GM19239 (cell line): ENCODE results near the gene SERPINB5.

Source experiments
- DNase-seq: peaks from one replicate; pipeline ENCODE4 v3.0.0; 2011; ENCODE audit warnings: low spot score; ENCODE audit not compliant: insufficient read length
- FAIRE-seq: peaks from 2 replicates; lab custom pipeline; 2011; peaks lifted over from hg19 to GRCh38; lab: Jason Lieb, UNC

Gene SERPINB5

DNA sequence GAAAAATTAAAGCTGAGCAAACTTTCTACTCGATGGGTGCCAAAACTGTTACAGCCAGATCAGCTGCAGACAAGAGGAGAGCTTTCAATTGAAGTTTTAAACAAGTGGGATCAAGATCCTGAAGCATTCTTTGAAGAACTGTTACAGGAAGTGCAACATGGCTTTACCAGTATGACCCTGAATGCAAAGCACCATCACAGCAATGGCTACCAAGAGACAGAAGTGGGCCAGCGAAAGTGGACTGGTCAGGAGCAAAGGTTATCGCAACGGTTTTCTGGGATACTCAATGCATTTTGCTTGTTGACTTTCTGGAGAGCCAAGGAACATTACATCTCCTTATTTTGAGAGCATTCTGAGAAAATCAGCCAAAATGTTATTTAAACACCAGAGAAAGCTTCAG lies 9.1 kb upstream of the SERPINB5 start:
- DNase-seq (no peak), FAIRE-seq (no peak)

DNA sequence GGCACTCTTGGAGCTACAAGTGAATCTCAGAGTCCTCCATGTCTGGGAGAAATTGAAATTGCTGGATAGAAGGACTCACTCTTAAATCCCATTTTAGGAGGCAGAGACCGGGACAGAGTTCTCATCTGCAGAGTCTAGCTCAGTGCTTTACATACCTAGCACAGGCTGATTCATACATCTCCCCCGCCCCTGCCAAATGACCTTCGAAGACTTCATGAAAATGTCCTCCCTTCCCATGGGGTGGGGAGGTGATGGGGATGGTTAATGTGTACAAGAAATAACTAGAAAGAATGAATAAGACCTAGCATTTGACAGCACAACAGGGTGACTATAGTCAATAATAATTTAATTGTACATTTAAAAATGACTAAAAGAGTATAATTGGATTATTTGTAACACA lies 8.2 kb upstream of the SERPINB5 start:
- FAIRE-seq (no peak), DNase-seq (no peak)

DNA sequence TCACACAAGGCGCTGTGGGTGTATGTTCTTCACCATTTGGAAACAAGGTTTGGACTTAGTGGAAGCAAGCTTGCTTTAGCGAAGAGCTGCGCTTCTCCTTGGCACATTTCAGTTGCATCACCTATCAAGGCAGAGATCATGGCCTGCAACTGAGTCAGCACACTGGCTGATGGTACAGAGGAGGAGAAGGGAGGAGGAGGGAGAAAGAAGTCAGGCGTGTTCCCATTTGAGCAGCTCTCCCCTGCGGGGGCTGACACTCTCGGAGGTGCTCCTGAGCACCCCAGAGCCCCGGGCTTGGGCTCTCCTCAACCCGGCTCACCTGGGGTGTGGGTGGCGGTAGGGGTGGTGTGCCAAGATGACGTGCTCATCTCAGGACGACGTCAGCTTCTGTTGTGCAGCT lies 6.0 kb upstream of the SERPINB5 start:
- DNase-seq (no peak), FAIRE-seq (no peak)

DNA sequence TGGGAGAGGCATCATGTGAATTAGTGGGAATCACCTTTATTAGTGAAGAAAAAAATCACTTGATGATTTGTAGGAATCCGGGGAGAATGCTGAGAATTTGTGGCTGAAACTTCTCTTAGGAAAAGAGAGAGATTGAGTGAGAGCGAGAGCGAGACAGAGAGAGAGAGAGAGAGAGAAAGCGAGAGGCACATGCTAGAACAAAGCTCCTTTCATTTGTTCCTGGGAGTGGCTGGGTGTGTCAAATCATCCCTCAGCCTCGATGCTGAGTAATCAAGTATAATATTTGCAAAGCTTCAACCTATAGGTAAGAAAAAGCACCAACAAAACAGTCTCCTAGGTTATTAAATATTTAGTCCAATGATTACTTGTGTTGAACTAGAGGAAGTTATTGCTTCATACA lies 4.4 kb upstream of the SERPINB5 start:
- DNase-seq (no peak), FAIRE-seq (no peak)

DNA sequence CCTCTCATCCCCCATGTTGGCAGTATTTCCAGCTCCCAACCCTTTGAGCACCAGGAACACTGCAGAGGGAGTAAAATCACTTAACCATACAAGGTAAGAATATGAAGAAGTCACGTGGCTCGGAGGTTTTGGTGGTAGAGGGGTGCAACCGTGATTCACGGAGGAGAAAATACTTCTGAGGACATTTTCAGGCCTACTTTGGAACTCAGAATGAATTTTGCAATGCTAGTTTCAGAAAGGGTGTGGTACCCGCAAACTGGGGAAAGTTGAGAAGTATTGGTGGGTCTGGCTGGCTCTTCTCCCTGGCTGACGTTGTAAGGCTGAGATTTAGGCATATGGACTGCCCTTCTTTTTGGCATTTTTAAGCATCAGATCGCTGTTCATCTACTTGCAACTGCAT lies 442 bp downstream of the SERPINB5 start:
- no peak for FAIRE-seq
- DNase-seq = no peak

DNA sequence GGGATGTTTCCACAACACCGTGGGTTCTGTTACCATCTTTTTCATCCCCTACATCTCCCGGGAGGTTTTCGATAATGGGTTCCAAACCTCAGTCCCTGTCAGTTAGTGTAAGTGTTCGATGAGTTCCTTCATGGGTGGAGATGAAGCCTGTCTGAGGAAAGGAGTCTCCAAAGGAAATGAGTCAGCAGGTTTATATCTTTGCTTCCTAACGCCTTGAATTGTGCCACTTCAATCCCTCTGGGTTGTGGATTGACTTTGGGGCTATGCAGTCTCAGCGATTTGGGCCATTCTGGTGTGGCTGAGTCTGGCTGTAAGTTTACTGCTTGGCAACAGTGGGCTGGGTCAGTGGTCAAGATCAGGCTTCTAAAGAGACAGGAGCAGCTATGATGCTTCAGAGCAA lies 1.2 kb downstream of the SERPINB5 start:
- no peak for FAIRE-seq

DNA sequence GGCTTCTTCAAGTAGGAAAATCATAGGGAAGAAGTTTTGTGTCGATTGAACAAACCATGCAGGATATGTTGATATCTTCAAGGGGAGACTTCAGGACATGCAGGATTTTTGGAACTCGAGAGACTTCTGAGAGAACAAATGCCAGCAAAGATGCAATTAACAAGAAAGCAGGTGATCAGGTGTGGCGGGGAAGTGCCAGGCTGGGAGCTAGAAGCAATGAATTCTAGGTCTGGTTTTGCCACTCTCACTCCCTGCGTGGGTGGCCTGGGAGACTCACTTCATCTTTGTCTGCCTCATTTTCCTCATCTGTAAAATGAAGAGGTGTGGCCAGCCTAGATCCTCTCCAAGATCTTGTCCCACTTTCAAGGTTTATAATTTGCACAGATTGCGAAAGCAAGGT lies 3.1 kb downstream of the SERPINB5 start:
- FAIRE-seq (no peak), DNase-seq (no peak)

More for the DNA sequence above, 1.2 kb downstream of the SERPINB5 start:
- DNase-seq = no peak

DNA sequence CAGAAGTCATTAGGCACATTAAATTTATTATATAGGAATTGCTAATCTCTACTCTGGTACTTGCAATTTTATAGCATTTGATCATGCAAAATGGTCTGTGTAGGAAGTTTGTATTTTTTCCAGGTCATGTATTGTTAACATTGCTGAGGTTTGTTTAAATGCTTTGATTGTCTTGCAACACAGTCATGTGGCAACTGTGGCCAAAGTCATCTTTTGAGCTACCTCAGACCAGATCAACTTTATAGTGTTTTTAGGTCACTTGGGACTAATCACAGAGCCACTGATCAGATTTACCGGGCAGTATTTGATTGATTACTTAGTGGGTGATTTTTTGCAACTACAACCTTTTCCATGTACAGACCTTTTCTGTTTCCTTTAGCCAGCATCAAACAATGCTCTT lies 3.7 kb downstream of the SERPINB5 start:
- DNase-seq (no peak), FAIRE-seq (no peak)

DNA sequence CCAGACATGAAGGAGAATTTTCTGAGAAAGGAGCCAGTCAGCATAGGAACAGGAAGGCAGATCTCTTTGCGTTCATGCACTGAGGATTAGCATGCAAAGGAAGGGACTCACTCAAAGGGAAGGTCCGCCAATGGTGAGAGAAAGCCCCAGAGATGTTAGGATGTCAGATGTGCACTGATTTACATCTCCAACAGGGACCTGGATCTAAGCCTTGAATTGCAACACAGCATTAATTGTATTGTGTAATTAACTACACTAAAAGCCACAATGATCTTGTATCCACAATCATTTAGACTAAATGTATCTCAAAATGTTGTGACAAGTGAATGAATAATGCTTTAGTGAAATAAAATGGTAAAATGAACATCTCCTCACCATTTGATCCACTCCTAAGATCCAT lies 4.2 kb downstream of the SERPINB5 start:
- FAIRE-seq = no peak

DNA sequence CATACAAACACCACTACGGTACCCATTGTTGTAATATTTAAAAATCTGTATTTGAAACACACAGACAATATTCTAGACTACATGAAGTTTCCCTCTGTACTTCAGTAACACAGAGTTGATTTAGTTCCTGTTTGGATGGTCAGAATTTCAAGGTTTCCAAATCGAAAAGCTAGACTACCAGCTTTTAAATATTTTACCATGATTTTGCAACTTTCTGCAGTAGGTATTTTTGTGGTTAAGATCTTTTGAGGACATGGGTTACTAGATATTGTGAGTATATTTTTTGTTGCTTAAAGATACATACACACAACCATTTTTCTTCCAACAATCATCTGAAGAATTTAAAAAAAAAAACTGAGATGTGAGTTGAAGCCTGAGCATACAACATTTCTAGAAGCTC lies 10.9 kb downstream of the SERPINB5 start:
- no peak for FAIRE-seq

More for the DNA sequence above, 4.2 kb downstream of the SERPINB5 start:
- DNase-seq = no peak

DNA sequence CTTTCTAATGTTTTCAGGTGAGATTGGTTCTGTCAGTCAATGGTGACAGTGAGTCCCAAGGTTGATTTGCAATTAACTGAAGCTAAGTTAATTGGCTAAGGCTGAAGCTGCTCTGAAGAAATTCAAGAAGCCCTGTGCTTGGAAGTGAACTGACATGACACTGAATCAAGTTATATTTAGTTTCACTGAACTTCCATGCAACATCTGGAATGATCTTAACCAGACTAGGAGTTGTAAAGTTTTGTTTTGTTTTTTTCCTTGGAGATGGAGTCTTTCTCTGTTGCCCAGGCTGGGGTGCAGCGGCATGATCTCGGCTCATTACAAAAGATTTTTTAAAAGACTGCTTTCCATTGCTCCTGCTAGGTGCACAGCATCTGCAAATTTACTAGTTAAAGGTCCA lies 11.4 kb downstream of the SERPINB5 start:
- DNase-seq = no peak
- no peak for FAIRE-seq

More for the DNA sequence above, 10.9 kb downstream of the SERPINB5 start:
- no peak for DNase-seq

DNA sequence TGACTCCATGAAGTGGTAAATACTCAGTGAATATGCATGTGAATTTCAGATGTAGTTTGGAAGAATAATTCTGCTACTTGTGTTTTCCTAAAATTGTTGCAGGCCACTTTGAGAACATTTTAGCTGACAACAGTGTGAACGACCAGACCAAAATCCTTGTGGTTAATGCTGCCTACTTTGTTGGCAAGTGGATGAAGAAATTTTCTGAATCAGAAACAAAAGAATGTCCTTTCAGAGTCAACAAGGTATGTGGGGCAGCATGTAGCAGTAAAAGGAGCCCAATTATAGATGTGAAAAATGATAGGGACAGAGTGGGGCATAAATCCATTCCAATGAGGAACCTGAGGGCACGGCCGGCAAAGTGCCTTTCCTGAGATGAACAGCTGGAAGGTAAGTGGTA lies 16.1 kb downstream of the SERPINB5 start:
- FAIRE-seq = no peak
- DNase-seq = no peak

DNA sequence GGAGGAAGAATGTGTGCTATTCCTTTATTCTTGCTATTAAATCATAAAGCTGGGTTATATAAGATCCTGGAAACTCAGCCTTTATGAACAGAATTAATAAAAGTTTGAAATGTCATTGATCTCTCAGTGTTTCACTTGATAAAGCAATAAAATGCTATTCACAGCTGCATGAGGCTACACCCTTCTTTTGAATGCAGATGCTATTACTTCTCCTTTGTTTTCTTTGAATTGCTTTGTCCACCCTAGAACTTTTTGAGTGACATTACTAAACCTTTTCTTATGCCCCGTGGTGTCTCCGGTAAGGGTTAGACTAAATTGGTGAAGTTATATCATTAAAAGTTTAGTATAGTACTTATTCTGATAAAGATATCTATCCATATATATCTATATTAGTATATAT lies 18.9 kb downstream of the SERPINB5 start:
- DNase-seq = no peak
- no peak for FAIRE-seq

DNA sequence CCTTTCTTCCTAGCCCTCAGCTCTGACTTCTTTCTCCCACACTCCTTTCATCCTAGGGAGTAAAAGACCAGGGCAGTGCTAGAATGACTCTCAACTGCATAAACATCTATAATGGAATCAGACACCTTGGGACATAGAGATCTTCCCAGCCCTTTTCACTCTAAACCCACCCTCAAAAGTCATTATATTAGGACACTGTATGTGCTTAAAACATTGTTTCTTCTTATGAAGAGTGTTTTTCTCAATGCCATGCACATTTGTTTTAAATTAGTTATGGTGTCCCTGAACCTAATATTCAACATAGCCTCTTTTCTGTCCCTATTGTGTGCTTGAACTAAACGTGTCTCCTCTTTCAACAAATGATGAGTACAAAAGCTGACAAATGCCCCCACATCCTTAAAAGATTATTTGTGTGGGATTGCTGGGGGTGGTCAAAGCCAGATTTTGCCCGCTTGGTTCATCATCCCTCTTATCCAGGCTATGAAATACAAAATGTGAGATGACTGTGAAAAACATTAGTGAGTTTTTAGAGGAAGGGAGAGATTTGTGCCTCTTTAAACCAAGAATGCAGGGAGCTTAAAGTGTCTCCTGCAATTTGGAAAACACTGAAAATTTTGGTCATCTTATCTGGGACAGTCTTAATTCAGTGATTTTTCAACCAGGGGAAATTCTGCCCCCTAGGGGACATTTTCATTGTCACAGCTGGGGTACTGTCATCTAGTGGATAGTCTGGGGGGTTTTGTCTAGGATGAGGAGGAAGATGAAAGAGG lies 29.0 kb downstream of the SERPINB5 start:
- no peak for DNase-seq
- no peak for FAIRE-seq

DNA sequence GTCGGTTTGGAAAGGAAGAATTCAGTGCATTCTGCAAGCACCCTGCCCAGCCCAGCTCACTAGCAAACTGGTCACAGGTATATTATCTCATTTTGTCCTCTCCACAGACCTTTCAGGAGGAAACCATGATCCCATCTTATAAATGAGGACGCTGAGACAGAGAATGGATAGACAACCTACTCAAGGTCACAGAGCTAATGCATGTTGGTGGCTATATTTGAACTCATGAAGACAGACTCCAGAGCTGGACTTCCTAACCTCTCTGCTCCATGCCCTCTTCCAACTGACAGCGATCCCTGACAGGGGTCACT lies 29.5 kb downstream of the SERPINB5 start:
- DNase-seq (no peak), FAIRE-seq (no peak)

DNA sequence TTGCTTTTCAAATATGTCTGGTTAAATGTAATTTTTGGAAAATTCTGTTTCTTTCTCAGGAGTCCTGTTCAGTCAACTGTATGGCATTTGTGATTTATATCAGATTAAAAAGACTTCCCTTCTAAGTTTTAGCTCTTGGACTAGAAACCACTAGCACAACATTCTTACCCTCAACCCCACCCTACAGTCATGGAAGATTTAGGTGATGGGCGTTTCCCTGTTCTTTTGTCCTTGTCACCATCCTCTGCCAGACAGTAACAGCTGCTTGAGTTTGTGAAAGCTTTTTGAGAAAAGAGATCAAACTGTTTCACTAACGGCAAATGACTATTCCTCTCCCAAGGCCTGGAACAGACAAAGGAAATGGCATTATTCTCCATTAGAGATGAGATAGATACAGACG lies 31.8 kb downstream of the SERPINB5 start:
- no peak for DNase-seq
- no peak for FAIRE-seq

DNA sequence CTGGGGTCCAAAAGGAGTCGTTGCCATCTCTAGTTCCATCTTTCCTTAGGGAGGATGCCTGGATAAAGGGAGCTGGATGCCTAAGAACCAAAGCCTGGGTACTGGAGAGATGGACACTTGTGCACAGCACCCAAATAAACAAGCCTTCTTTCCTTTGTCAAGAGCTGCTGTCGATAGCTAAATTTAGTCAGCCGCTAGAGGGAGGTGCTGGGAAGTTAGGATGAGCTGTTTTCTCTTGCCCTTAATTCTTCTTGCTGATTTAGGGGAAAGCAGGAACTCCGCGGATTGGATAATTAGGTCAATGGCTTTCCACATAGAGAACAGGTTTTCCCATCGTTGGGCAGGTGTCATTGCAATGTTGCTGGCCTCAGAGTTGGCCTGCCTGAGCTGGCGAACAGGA lies 34.5 kb downstream of the SERPINB5 start:
- FAIRE-seq = no peak
- DNase-seq = no peak

DNA sequence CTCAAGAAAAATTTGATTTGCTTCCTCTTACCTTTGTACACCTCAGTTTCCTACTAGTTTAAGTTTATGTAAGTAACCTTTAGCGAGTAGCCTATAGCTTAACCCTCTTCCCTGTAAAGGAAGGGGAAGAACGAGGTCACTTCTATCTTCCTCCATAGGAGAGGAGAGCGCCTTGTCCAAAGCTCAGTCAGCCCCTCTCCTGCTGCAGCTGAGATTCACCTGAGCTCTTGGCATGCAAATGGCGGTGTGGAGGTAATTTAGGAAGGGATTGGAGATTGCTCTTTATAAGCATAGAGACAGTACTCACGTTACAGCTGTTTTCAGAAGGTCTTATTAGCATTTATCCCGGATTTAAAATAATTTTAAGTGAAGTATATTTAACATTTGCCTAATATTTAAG lies 37.6 kb downstream of the SERPINB5 start:
- no peak for FAIRE-seq
- no peak for DNase-seq

DNA sequence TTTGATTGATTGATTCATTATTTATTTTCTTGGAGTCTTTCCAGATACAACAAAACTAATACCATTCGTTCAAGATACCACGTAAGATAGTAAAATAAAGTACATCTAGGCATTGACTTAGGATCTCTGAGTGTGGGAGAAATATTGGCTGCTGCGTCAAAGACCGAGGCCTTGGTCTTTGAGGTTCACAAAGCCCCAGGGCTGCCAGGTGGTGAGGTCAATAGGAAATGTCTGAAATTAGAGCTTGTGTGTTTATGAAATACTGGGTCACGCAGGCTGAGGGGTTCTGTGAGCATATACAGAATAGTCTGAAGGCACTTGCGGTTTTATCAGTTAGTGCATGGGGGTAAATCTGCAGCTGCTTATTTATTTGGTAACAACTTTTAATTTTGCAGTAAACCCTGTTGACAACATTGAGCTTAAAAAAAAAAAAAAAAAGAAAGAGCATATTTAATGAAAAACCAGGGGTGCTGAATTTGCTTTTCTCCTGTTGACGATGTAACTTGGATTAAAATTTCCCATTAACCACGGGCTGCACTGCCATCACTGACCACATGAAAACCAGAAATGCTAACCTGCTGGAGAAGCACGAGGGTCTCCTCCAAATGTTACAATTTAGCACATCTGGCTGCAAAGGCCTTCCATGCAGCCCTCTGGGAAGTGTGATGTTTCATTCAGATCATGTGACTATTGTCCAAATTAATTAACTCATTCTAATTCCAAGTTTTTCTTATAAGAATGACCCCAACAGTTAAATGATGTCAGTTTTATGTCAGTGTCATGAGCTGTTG lies 38.3 kb downstream of the SERPINB5 start:
- FAIRE-seq (peak; percentile 4), DNase-seq (no peak)

DNA sequence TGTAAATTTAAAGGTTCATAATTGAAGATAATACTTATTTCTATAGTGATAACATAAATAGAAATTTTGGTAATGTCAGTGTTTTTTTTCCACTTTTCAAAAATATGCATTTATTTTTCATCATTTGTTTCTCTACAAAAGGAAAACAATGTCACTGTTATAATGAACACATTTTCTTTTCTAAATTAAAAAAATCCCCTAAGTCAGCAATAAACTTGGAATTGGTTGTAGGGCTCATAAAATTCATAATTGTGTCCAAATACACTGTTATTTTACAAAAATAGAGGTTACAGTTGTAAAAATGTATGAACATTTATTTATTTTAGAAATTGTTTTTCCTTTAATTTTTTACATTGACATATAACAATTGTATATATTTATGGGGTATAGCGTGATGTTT lies 39.0 kb downstream of the SERPINB5 start:
- no peak for FAIRE-seq

DNA sequence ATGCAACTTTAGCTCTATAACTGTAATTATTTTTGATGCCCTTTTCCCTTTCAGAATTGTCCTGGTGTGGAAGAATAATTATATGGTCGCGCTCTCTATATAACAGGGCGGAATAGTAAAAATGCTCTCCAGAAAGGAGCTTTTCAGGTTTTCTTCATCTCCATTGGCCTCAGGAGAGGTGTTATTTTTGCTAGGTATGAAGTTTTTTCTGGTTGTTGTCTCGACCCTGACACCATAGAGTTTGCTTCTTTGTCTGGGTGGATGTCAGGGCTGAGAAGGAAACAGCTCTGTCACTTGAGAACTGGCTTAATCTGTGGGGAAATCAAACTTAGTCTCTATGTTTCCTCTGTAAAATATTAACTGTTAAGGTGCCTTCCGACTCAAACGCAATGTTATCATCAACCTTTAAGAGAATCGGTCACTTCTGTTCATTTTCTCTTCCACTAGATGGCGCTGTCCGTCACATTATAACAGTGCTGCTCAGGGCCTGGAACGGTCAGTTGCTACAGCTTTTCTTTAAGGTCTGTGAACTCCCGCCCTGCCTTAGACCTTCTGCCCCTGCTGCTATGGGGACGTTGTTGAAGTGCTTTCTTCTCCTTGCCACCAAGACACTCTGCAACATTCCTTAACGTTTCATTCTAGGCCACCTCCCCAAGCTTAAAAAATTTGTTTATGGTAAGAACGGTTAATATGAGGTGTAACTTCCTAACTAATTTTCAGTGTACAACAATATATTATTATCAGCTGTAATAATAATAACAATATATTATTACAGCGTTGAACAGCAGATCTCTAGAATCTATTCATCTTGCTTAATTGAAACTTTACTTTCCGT lies 41.6 kb downstream of the SERPINB5 start:
- peak; percentile 15 for DNase-seq
- peak; percentile 96 for FAIRE-seq

More for the DNA sequence above, 39.0 kb downstream of the SERPINB5 start:
- DNase-seq = no peak
